Measurements from ENCODE around the gene GPAT2.
"Not testable (repeated sequence)": the region's sequence is repeated elsewhere in the genome, so short reads cannot be mapped to it uniquely, and the experiment has no call there.

Gene GPAT2

DNA sequence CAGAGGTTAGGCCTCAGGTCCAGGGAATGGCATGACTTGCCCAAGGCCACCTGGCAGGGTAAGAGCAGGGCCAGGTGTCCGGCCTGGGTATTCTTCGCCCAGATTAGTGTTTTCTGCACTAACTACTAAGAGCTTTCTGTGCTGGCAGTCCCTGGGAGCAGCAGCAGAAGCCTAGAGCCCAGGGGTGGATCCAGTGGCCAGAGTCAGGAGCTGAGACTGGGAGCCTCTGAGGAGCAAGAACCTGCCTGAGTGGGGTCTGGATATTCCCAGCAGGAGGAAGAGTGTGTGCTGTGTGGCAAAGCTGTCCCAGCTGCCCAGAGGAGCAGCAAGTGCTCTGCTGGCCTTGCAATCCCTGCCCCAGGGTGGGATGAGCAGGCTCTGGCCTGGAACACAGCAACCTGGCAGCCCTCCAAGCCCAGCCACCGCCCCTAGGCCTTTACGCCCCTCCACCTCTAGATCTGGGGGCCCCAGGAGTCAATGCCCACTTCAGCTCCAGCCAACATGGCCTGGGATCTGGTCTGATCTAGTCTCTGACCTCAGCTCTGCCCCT lies 30.7 kb upstream of the GPAT2 start:
- no peak for DNase-seq (ENCODE audit: low read depth in 2 of 2, low spot score in 1 of 2)

DNA sequence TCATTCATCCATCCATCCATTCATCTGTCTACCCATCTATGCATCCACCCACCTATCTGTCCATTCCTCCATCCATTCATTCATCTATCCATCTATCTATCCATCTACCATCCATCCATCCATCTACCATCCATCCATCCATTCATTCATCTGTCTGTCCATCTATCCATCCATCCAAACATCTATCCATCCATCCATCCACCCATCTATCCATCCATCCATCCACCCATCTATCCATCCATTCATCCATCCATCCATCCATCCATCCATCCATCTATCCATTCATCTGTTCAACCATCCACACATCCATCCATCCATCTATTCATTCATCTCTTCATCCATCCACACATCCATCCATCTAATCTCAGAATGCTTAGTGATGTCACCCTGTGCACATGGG lies 30.0 kb upstream of the GPAT2 start:
- DNase-seq (ENCODE audit: low read depth in 2 of 2, low spot score in 1 of 2), result not testable (repeated sequence)

DNA sequence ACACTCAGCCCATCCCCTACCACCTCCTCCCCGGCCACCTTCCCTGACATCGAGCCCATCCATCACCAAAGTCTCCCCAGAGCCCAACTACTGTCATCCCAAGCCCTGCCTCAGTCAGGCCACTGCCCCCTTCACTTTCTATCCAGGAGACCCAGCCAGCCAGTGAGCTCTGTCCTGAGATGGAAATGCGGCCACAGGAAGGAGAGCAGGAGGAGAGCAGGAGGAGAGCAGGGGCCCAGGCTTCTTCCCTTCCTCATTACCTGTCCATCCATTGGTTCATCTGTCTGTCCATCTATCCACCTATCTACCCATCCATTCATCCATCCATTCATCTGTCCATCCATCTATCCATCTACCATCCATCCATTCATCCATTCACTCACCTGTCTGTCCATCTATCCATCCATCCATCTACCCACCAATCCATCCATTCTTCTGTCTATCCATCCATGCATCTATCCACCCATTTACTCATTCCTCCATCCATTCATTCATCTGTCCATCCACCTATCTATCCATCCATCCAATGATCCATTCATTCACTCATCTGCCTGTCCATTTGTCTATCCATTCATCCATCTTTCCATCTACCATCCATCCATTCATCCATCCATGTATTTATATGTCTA lies 29.4 kb upstream of the GPAT2 start:
- not testable (repeated sequence) for DNase-seq (ENCODE audit: low read depth in 2 of 2, low spot score in 1 of 2)

DNA sequence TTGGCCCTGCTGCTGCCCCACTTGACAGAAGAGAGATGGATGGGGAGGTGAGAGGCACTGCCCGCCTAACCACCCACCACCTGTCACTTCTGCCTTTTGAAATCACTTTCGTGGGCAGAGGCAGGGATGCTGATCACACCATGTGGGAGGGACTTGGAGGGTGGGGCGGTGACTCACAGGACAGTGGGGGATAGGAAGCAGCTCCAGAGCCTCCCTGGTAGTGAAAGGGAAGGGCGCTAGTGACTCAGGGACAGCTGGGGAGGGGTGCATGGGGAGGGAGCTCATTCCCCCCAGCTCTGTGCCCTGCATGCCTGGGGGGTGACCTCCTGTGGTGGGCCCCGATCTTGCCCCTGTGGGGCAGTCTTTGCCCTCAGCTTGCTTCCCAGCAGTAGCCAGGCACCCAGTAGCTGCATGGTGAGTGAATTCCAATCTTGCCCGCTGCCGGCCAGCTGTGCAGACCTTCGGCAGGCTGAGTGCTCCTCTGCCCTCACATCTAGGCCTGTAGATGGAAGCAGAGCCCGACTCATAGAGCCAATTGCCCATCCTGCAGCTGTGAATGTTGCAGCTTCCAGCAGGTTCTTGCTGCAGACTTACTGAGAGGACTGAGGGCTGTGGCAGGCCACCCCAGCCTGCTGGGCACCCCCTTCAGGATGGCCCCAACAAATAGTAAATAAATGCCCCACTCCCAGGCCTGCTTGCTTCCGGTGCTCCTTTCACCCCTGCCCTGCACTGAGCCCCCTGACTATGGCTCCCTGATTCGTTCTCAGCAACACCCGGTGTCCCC lies 28.6 kb upstream of the GPAT2 start:
- DNase-seq (ENCODE audit: low read depth in 2 of 2, low spot score in 1 of 2), result not testable (repeated sequence)

DNA sequence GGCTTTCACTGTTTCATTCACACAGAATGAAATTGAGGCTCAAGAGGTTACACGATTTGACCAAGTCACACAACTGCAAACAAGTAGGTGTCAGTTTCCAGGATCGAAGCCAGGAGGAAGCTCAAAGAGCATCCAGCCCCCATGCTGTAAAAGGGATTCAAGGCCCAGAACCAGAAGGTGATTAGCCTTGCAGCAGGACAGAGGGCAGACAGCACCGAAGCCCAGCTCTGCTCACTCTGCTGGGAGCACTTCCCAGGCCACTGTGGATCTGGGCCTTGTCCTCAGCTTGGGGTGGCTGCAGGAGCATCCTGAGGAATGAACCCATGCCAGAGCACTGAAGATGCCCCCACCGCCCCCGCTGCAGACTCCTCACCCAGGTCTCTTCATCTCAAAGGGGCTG lies 27.8 kb upstream of the GPAT2 start:
- not testable (repeated sequence) for DNase-seq (ENCODE audit: low read depth in 2 of 2, low spot score in 1 of 2)

DNA sequence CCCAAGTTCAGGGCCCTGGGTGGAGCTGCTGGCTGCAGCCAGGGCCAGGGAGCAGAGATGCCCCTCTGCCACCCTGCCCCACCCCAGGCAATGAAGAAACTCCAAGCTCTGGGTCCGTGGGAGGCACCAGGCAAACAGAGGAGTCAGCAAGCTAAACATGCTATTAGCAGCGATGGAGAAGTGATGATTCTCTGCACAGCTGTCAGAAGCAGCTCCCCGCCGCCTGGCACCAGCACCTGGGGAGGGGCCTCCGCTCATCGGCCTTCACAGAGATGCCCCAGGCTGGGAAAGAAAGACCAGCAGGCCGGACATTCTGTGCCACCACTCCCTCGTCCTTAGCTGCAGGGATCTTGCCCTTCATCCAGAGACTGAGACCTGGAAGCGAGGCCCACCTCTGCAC lies 27.2 kb upstream of the GPAT2 start:
- not testable (repeated sequence) for DNase-seq (ENCODE audit: low read depth in 2 of 2, low spot score in 1 of 2)

DNA sequence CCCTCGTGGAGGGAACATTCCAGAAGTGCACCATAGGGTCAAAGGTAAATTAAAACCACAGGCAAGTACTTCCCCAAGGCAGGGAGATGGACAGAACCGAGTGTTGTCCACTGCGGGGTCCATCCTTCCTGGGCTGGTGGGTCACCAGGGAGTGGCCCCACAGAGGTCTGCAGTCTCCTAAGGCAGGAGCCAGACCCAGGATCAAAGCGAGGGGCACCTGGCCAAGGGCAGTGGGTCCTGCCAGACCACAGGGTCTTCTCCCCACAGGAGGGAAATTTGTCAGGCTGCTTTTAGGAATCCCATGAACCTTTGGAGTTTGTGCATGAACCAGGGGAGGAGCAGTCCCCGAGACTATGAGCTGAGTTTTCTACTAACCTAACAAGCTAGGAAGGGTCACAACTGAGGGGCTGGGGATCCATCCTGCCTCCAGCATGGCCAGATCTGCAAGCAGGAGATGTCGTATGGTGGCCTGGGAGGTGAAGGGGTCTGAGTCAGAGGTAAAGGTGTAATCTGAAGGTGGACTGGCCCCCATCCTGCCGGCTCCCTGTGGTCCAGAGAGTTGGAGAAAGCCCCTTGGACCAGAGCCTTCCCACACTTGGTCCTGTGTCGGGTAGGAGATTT lies 26.6 kb upstream of the GPAT2 start:
- DNase-seq (ENCODE audit: low read depth in 2 of 2, low spot score in 1 of 2), result not testable (repeated sequence)

DNA sequence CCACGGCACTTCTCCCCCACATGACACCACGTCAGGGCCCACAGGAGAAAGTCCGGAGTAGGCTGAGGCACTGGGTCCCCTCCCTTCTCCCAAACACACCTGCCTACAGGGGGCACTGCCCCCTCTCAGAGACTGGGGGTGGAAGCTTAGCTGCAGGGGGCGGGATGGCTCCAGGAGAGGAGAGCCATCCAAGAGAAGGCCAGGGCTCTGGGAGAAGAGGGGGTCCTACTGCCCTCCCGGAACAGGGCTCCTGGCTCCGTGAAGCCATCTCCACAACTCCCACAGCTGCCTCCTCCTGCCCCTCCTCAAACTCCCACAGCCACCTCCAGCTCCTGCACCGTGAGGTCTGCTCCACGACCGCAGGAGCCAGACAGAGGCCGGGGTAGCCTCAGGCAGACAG lies 25.6 kb upstream of the GPAT2 start:
- not testable (repeated sequence) for DNase-seq (ENCODE audit: low read depth in 2 of 2, low spot score in 1 of 2)

DNA sequence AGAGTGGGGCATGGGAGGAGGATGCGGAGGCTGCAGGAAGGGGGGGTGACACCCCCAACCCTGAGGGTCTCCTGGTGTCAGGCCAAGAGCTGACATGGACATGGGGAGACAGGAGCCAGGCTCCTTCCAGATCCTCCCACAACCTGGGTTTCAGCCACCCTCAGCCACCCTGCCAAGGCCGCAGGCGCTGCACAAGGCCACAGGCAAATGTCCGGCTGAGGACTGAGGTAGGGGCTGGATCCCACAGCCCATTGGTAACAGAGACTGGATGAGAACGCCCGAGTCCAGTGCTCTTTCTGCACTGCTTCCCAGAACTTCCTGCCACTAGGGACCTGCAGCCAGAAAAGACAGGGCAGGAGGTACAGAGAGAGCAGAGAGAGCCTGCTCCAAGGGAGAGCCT lies 24.7 kb upstream of the GPAT2 start:
- DNase-seq (ENCODE audit: low read depth in 2 of 2, low spot score in 1 of 2), result not testable (repeated sequence)

DNA sequence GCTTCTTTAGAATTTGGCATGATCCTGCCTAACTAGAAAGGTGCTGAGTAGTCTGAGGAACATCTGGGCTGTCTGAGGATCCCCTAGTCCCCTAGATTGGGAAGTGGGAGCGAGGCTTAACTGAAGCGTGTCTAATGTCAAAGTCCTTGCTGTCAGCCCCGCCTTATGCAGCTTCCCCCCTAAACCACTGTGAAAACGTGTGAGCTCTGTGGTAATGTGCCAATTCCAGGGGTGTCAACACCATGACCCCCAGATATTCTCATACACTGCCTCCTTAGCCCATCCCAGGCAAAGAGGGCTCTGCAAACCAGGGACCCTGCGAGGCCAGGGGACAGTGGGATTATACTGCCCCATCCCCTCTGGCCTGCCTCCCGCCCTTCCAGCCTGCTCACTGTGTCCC lies 21.1 kb upstream of the GPAT2 start:
- DNase-seq (ENCODE audit: low read depth in 2 of 2, low spot score in 1 of 2), result not testable (repeated sequence)

DNA sequence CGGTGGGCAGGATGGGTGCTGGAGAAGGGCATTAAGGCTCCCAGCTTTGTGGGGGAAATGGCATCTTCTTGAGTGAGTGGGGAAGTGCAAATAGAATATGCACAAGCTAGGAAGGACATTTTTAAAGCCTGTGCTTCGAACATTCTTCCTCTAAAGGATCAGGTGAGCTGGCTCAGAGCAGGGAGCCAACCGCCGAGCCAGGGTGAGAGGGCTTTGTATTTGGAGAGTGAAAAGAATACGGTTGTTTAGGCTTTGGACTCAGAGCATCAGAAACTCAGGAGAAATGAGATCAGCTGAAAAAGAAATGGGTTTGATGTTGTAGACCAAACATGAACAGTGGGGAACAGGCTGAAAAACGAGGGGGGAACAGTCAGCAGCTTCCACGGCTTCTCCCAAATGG lies 19.8 kb upstream of the GPAT2 start:
- DNase-seq (ENCODE audit: low read depth in 2 of 2, low spot score in 1 of 2), result not testable (repeated sequence)

DNA sequence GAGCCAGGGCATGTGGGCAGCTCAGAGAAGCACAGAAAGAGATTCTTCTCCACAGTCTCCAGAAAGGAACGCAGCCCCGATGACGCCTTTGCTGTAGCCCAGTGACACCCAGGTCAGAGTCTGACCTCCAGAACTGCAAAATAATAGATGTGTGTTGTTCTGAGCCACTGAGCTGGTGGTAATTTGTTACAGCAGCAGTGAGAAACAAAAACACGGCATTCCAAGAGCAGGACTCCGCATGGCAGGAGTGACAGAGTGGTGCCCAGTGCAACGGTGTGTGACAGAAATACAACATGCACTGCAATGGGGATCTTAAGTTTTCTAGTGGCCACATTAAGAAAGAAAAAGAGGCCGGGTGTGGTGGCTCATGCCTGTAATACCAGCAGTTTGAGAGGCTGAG lies 18.7 kb upstream of the GPAT2 start:
- not testable (repeated sequence) for DNase-seq (ENCODE audit: low read depth in 2 of 2, low spot score in 1 of 2)

DNA sequence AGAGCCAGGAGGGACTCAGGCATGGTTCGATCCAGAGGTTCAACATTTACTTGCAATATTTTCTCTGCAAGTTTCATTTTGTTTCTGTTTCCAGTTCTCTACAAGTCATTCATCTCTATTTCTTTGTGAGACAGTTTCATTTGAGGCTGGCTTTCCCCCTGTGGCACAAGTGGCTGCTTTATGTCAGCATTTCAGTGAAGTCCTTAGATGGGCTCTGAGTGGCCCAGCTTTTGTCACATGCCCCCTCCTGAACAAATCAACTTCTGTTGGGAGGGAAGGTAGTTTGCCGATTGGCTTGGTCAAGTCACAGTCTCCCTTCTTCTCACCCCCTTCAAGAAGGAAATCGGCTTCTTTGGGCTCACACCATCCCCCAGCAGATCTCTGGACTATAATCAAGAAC lies 17.9 kb upstream of the GPAT2 start:
- not testable (repeated sequence) for DNase-seq (ENCODE audit: low read depth in 2 of 2, low spot score in 1 of 2)

DNA sequence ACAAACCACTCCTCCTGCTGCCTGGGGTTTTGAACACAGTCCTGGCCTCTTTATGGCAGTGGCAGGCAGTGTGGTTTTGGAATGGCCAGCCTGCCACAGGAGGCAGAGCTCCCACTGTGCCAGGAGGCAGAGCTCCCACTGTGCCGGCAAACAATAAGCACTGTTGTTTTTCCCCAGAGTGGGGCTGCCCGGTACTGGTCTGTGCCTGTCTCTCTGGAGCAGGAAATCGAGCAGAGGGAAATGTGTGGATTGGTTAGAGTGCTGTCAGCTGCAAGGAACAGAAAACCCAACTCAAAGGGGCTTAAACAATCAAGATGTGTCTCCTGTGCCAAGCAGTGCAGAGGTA lies 15.2 kb upstream of the GPAT2 start:
- DNase-seq (ENCODE audit: low read depth in 2 of 2, low spot score in 1 of 2), result not testable (repeated sequence)

DNA sequence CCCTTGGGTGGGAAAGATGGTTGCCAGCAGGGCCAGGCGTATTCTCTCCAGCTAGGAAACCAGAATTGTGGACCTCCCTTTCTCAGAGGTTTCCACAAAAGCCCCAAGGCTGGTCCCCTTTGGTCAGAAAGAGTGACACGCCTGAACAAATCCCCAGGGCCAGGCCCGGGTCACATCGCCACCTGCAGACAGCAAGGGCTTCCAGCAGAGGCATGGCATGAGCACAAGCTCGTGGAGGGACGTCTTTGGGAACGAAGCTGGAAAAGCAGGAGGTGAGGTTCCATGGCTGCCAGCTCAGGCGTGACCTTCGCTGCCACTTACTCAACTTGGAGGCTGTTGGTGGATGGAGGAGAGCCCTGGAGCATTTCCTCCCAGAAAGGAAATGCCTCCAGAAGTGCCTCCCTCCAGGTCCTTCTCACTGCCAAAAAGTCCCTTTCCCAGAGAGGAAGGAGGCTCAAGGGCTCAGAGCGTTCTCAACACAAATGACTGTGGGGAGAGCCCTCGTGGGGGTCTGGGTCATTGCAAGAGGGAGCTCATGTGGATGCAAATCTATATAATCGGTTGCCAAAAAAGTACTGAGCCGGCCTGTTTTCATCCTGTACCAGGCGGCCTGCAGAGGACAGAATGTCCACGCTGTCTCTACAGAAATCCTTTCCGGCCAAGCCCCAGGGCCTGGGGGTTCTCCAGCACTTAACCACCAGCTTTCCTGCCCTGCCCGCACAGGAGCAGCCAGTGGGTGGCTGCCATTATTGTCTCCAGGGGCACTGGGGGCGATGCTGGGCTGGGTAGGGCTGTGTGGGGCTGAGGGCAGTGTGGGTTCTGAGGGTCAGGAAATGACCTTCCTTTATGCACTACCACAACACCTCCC lies 14.6 kb upstream of the GPAT2 start:
- DNase-seq (ENCODE audit: low read depth in 2 of 2, low spot score in 1 of 2), result not testable (repeated sequence)

DNA sequence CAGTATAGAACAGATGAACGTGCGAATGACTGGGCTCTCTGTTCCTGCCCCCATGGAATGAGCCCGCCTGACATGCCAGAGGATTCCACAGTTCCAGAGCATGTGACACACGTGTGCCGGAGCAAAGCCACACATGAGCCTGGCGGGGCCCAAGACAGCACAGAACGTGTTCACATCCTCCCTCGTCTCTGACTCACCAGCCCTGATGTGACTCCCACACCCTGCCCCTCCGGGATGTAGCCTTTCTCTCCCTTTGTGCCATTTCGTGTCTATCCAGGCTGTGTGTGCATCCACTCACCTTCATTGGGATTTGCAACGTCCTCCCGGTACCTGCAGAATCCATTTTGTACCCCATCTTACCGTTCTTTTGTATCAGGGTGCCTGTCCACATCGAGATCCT lies 838 bp upstream of the GPAT2 start:
- not testable (repeated sequence) for DNase-seq (ENCODE audit: low read depth in 2 of 2, low spot score in 1 of 2)

DNA sequence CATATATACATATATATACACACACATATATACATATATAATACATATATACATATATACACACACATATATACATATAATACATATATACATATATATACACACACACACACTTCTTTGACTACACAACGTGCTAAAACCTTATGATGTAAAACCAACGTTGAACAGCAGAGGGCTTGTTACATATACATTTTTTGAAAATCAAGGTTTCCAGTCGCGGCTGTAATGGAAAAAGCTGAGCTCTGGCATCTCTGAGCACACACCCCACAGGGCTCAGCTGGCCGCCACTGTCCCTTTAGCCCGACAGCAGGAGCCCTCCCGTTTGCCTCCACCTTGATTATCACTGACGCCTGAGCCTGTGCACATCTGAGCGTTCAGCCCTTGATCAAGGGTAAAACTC lies 719 bp downstream of the GPAT2 start:
- DNase-seq (ENCODE audit: low read depth in 2 of 2, low spot score in 1 of 2), result not testable (repeated sequence)

DNA sequence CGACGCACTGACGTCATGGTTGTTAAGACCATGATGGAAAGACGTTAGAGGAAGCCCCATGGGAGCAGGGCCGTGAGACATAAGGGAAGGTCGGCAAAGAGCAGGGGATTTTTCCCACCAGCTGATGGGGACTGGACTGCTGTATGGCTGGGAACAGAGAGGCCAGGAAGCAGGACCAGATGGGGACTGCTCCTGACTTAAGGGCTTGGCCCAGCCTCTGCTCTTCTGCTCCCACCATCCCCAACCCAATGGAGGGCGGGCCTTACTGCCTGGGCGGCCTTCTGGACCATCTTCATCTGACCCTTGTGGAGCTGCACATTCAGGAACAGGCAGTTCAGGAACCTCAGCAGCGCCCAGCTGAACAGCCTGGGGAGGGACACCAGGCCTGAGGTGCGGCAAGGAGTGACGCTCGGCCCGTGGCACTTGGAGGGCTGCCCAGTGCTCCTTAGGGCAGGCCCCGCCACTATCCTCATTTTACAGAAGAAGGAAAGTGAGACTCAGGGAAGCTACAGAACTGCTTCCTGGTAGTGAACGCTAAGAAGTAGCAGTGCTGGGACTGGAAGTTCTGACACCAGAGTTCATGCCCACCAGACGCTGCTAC lies 6.9 kb downstream of the GPAT2 start:
- DNase-seq (ENCODE audit: low read depth in 2 of 2, low spot score in 1 of 2), result not testable (repeated sequence)

DNA sequence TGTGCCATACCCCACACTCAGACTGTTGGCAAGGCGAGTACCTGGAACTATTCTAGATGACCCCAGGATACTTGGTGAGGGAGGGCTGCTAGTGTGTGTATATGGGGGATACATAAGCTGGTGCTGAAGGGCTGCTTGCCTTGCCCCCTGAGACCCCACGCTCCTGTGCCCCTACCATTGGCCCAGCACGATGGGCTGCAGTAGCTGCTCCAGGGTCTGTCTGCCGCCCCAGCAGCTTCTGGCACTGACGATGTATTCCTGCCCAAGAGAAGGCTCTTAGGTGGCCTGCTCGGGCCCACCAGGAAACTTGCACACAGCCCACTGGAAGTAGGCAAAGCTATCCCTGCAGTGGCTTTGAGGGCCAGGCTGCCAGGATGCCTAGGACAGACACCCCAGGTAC lies 9.0 kb downstream of the GPAT2 start:
- not testable (repeated sequence) for DNase-seq (ENCODE audit: low read depth in 2 of 2, low spot score in 1 of 2)

DNA sequence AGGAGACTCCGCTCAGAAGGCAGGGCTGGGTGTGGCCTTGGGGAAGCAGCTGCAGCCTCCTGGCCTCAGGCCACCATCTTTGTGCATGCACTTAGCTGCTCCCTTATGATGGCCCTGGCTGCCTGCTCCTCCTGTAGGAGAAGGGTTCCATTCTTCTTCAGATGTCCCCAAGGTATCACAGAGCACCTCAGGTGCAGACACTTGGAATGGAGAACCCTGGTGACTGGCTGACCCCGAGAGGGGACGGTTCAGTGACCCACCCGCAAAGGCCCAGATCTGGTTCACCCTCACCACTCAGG lies 9.6 kb downstream of the GPAT2 start:
- no peak for DNase-seq (ENCODE audit: low read depth in 2 of 2, low spot score in 1 of 2)

Measured in stimulated activated CD8-positive, alpha-beta memory T cell treated with anti-CD3 and anti-CD28 coated beads, Interleukin-4, amount 100 ng/mL, for 4 hours (primary cell).